Psoas muscle (tissue), 8 donors: ENCODE results near the gene MED25. TPM values are rescaled to one million over a fixed set of nuclear protein-coding genes. Genes with fewer than 3 reads are reported as not detected.

ENCODE experiments used
- ATAC-seq, 4 donors: fragments of 200-7000 bp; cut with Tn5 transposase; one replicate each; pipeline ENCODE4 v1.9.1; 2020; ENCODE audit warnings: moderate library complexity in 3 of 4, mild to moderate bottlenecking in 2 of 4
- DNase-seq, 2 donors: peaks; one replicate each; pipeline ENCODE4 v3.0.0-alpha.2; 2020
- H3K27ac ChIP-seq: fragments of 200-600 bp; one replicate; pipeline ENCODE4 v1.8.0; 2022
- H3K27me3 ChIP-seq, 3 donors: fragments of 200-600 bp in 1 of 3; one replicate each; pipeline versions ENCODE4 v1.6.1 to v1.8.0; 2013 to 2022; ENCODE audit warnings: low read length in 2 of 3, mild to moderate bottlenecking in 2 of 3, moderate library complexity in 1 of 3; ENCODE audit not compliant: insufficient read depth in 3 of 3
- H3K36me3 ChIP-seq, 2 donors: fragments of 200-600 bp in 1 of 2; one replicate each; pipeline versions ENCODE4 v1.6.1 to v1.8.0; 2013 to 2022; ENCODE audit warnings: low read depth in 1 of 2, mild to moderate bottlenecking in 1 of 2, moderate library complexity in 1 of 2; ENCODE audit not compliant: insufficient read depth in 1 of 2
- H3K4me1 ChIP-seq: fragments of 200-600 bp; one replicate; pipeline ENCODE4 v1.8.0; 2022
- H3K4me3 ChIP-seq: fragments of 200-600 bp; one replicate; pipeline ENCODE4 v1.8.0; 2022; ENCODE audit warnings: mild to moderate bottlenecking
- H3K9me3 ChIP-seq: fragments of 200-600 bp; one replicate; pipeline ENCODE4 v1.8.0; 2022
- whole genome bisulfite sequencing, 3 donors: extraction: QIAGEN DNeasy Blood & Tissue Kit; methylation state at CpG; one replicate each; pipeline versions ENCODE4 v1.1.6 to v1.1.7; 2013; 5-methylcytosine and 5-hydroxymethylcytosine counted together
- intact Hi-C, 2 donors: fragments of 100-400 bp; cut with DNase I; formaldehyde crosslinking; loops; one replicate each; pipeline versions ENCODE4 v1.11.0 to v1.14.2; 2022
- polyA plus RNA-seq, 3 donors: library from polyadenylated mRNA; stranded (reverse); fragments of 200-250 nt; gene quantifications; one replicate each; pipeline ENCODE4 v1.2.3, GENCODE V29; 2013
- total RNA-seq, 4 donors: library from RNA; stranded (reverse); fragmentation: NEBNext Ultra II Directional in 2 of 4; extraction: Animal tissue kit (Norgen Biotek cat#: 25700) in 2 of 4; gene quantifications; one replicate each; pipeline versions ENCODE4 v1.2.1 to v1.2.4, GENCODE V29; 2021 to 2023
- TF ChIP-seq, protein P1 (sequence below): fragments of 200-600 bp; IDR thresholded peaks from one replicate; pipeline ENCODE4 v1.8.0; 2022; ENCODE audit warnings: antibody characterized with exemption
- donor health status: healthy with polysubstance abuse.
- donor health status: DM: no; HTN: no; CAD: no; lungs with moderate emphysema.
- donor health status: Bipolar disorder and iron deficiency.
- donor health status: healthy.
- donor health status: DM: yes; HTN: yes; CAD: no.
- donor health status: DM: no; HTN: no; CAD: no.
- donor health status: DM: no; HTN: no; CAD: no.
- donor health status: DM: yes; HTN: yes; CAD: no.

Gene MED25
- total and polyA plus RNA-seq, 7 donors, result 24.5 to 125 (median 76.8) TPM

- DNase-seq (no peak), ATAC-seq (no peak)
- no peaks in the 10 kb centered on the region for H3K27me3 ChIP-seq
- H3K4me3 ChIP-seq, result no peak overlapping the region
- intact Hi-C loops, result no loop called here
- H3K9me3 ChIP-seq, result no peaks in the 10 kb centered on the region
- WGBS, 3 donors, result 82 to 86% (median 85%) methylated on average over 11 of the region's 11 CpGs
- TF ChIP-seq, protein P1, sequence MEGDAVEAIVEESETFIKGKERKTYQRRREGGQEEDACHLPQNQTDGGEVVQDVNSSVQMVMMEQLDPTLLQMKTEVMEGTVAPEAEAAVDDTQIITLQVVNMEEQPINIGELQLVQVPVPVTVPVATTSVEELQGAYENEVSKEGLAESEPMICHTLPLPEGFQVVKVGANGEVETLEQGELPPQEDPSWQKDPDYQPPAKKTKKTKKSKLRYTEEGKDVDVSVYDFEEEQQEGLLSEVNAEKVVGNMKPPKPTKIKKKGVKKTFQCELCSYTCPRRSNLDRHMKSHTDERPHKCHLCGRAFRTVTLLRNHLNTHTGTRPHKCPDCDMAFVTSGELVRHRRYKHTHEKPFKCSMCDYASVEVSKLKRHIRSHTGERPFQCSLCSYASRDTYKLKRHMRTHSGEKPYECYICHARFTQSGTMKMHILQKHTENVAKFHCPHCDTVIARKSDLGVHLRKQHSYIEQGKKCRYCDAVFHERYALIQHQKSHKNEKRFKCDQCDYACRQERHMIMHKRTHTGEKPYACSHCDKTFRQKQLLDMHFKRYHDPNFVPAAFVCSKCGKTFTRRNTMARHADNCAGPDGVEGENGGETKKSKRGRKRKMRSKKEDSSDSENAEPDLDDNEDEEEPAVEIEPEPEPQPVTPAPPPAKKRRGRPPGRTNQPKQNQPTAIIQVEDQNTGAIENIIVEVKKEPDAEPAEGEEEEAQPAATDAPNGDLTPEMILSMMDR, result no peak
- no peak overlapping the region for H3K27ac ChIP-seq
- H3K4me1 ChIP-seq, result no peaks in the 10 kb centered on the region
- H3K36me3 ChIP-seq, result peaks cover 3 to 32% of the 10 kb centered on the region in 2 donors
Measured at GRCh38 chr19:49779731-49780555, 38.1 kb upstream of the MED25 start.

GRCh38 chr19:49780861-49781260 lies 37.2 kb upstream of the MED25 start:
- H3K27me3 ChIP-seq, result no peaks in the 10 kb centered on the region
- intact Hi-C loops, result no loop called here
- peaks cover 3 to 37% of the 10 kb centered on the region in 2 donors for H3K36me3 ChIP-seq
- WGBS, 3 donors, result 83 to 89% (median 86%) methylated on average over 8 of the region's 8 CpGs
- H3K27ac ChIP-seq, result no peak overlapping the region
- TF ChIP-seq, protein P1, result no peak
- H3K4me1 ChIP-seq, result no peaks in the 10 kb centered on the region
- no peak for DNase-seq
- H3K4me3 ChIP-seq, result no peak overlapping the region
- no peak for ATAC-seq
- no peaks in the 10 kb centered on the region for H3K9me3 ChIP-seq

DNA sequence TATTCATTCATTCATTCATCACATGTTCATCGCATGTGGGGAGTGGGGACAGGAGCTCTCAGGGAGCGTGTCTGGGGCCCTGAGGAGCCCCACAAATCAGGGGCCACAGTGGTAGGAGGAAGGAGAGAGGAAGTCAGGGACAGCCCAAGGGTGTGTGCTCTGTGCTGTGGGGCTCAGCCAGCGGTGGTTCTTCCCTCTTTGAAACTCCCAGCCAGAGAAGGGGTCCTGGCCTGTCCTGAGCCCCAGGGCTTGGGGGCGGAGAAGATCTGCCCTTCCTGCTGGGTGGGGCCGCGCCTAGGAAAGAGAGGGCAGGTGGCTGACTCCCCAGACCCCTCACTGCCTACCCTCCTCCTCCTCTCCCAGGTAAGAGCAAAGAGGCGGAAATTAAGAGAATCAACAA lies 36.7 kb upstream of the MED25 start:
- DNase-seq (no peak), ATAC-seq (no peak)
- no peak overlapping the region for H3K4me3 ChIP-seq
- H3K9me3 ChIP-seq, result no peaks in the 10 kb centered on the region
- intact Hi-C loops, result no loop called here
- 90 to 96% (median 91%) methylated on average over 7 of the region's 7 CpGs for WGBS, 3 donors
- no peaks in the 10 kb centered on the region for H3K4me1 ChIP-seq
- H3K27me3 ChIP-seq, result no peaks in the 10 kb centered on the region
- TF ChIP-seq, protein P1, result no peak
- peaks cover 3 to 38% of the 10 kb centered on the region in 2 donors for H3K36me3 ChIP-seq
- H3K27ac ChIP-seq, result no peak overlapping the region

GRCh38 chr19:49782515-49782914 lies 35.6 kb upstream of the MED25 start:
- Histone ChIP-seq H3K9me3 (no peaks in the 10 kb centered on the region), H3K4me3 (no peak overlapping the region), H3K4me1 (no peaks in the 10 kb centered on the region), H3K27ac (no peak overlapping the region), H3K27me3 (no peaks in the 10 kb centered on the region), H3K36me3 (peaks cover 3 to 40% of the 10 kb centered on the region in 2 donors)
- intact Hi-C loops, result no loop called here
- ATAC-seq, result no peak
- no peak for DNase-seq
- TF ChIP-seq, protein P1, result no peak
- WGBS, 3 donors, result 96 to 98% (median 97%) methylated on average over 18 of the region's 18 CpGs
